H9 (cell line): ENCODE results near the gene ZNF280C. TPM values are rescaled to one million over a fixed set of nuclear protein-coding genes. Genes with fewer than 3 reads are reported as not detected.

ENCODE experiments used
- DNase-seq: peaks from one replicate; pipeline ENCODE4 v3.0.0-alpha.2; 2017
- H2AFZ ChIP-seq: one replicate; pipeline ENCODE4 v1.6.1; 2013; ENCODE audit warnings: mild to moderate bottlenecking, low read length, control low read depth, moderate library complexity
- H2AK5ac ChIP-seq: 2 replicates; pipeline ENCODE4 v1.6.1; 2013; ENCODE audit warnings: low read length, control low read depth, mixed read lengths; ENCODE audit not compliant: insufficient read length
- H2BK120ac ChIP-seq: one replicate; pipeline ENCODE4 v1.6.1; 2013; ENCODE audit warnings: low read depth, mild to moderate bottlenecking, low read length, control low read depth, inconsistent platforms; ENCODE audit not compliant: poor library complexity, severe bottlenecking
- H2BK12ac ChIP-seq: 2 replicates; pipeline ENCODE4 v1.6.1; 2013; ENCODE audit warnings: low read length, control low read depth, mixed read lengths, low read depth; ENCODE audit not compliant: insufficient read length
- H2BK15ac ChIP-seq: 2 replicates; pipeline ENCODE4 v1.6.1; 2013; ENCODE audit warnings: low read depth, low read length, control low read depth
- H2BK20ac ChIP-seq: one replicate; pipeline ENCODE4 v1.6.1; 2013; ENCODE audit warnings: low read depth, mild to moderate bottlenecking, low read length, control low read depth, inconsistent platforms; ENCODE audit not compliant: poor library complexity, severe bottlenecking
- H2BK5ac ChIP-seq: 2 replicates; pipeline ENCODE4 v1.6.1; 2013; ENCODE audit warnings: low read length, control low read depth, mixed read lengths; ENCODE audit not compliant: insufficient read length
- H3K14ac ChIP-seq: 2 replicates; pipeline ENCODE4 v1.6.1; 2013; ENCODE audit warnings: low read length, control low read depth; ENCODE audit not compliant: insufficient read depth
- H3K18ac ChIP-seq: 2 replicates; pipeline ENCODE4 v1.6.1; 2013; ENCODE audit warnings: low read depth, mild to moderate bottlenecking, mixed read lengths, low read length, control low read depth; ENCODE audit not compliant: insufficient read length
- H3K23ac ChIP-seq: 2 replicates; pipeline ENCODE4 v1.6.1; 2013; ENCODE audit warnings: low read length, control low read depth, mixed read lengths, low read depth; ENCODE audit not compliant: insufficient read length
- H3K23me2 ChIP-seq: 2 replicates; pipeline ENCODE4 v1.6.1; 2013; ENCODE audit warnings: low read depth, mild to moderate bottlenecking, mixed read lengths, low read length, control low read depth; ENCODE audit not compliant: insufficient read length, poor library complexity, severe bottlenecking
- H3K27ac ChIP-seq: 2 replicates; pipeline ENCODE4 v1.5.1; 2013; ENCODE audit warnings: low read length, control low read depth, mixed read lengths, low read depth; ENCODE audit not compliant: insufficient read length
- H3K27me3 ChIP-seq: 2 replicates; pipeline ENCODE4 v1.6.1; 2013; ENCODE audit warnings: low read length, control low read depth, inconsistent platforms; ENCODE audit not compliant: insufficient read depth
- H3K4ac ChIP-seq: 2 replicates; pipeline ENCODE4 v1.6.1; 2013; ENCODE audit warnings: low read depth, mild to moderate bottlenecking, control low read depth, inconsistent platforms, low read length, moderate library complexity
- H3K4me1 ChIP-seq: 2 replicates; pipeline ENCODE4 v1.6.1; 2013; ENCODE audit warnings: low read length, control low read depth, inconsistent platforms; ENCODE audit not compliant: insufficient read depth
- H3K4me2 ChIP-seq: 2 replicates; pipeline ENCODE4 v1.6.1; 2013; ENCODE audit warnings: low read length, control low read depth, mixed read lengths; ENCODE audit not compliant: insufficient read length, insufficient read depth
- H3K56ac ChIP-seq: 2 replicates; pipeline ENCODE4 v1.6.1; 2013; ENCODE audit warnings: low read depth, mild to moderate bottlenecking, mixed read lengths, low read length, control low read depth; ENCODE audit not compliant: insufficient read length
- H3K79me1 ChIP-seq: 2 replicates; pipeline ENCODE4 v1.6.1; 2013; ENCODE audit warnings: low read depth, mild to moderate bottlenecking, moderate library complexity, low read length, control low read depth, inconsistent platforms; ENCODE audit not compliant: insufficient read depth, poor library complexity, severe bottlenecking
- H3K79me2 ChIP-seq: 2 replicates; pipeline ENCODE4 v1.6.1; 2013; ENCODE audit warnings: low read length, control low read depth, inconsistent platforms; ENCODE audit not compliant: insufficient read depth
- H3K9ac ChIP-seq: 2 replicates; pipeline ENCODE4 v1.6.1; 2013; ENCODE audit warnings: low read length, control low read depth, mixed read lengths; ENCODE audit not compliant: insufficient read length; ENCODE audit errors: extremely low read depth
- H3K9me3 ChIP-seq: one replicate; pipeline ENCODE4 v1.6.1; 2013; ENCODE audit warnings: low read depth, low read length, inconsistent platforms; ENCODE audit not compliant: control insufficient read depth
- H3T11ph ChIP-seq: one replicate; pipeline ENCODE4 v1.6.1; 2013; ENCODE audit warnings: mild to moderate bottlenecking, low read length, control low read depth, inconsistent platforms
- H4K20me1 ChIP-seq: one replicate; pipeline ENCODE4 v1.6.1; 2013; ENCODE audit not compliant: control insufficient read depth, insufficient read length, insufficient read depth
- H4K5ac ChIP-seq: 2 replicates; pipeline ENCODE4 v1.6.1; 2013; ENCODE audit warnings: low read depth, mild to moderate bottlenecking, mixed read lengths, low read length, control low read depth; ENCODE audit not compliant: insufficient read length
- H4K8ac ChIP-seq: replicated peaks from 2 replicates; pipeline ENCODE4 v1.6.1; 2013; ENCODE audit warnings: low read length, control low read depth, mixed read lengths, low read depth; ENCODE audit not compliant: insufficient read length
- H4K91ac ChIP-seq: 2 replicates; pipeline ENCODE4 v1.6.1; 2013; ENCODE audit warnings: low read depth, mild to moderate bottlenecking, moderate library complexity, mixed read lengths, low read length, control low read depth; ENCODE audit not compliant: insufficient read length
- H3K27ac Mint-ChIP-seq, 3 experiments: 2 replicates in 2 of 3; 3 replicates in 1 of 3; pipeline ENCODE4 v1.8.0; 2020 to 2021; ENCODE audit warnings: mixed read lengths in 3 of 3, mild to moderate bottlenecking in 1 of 3, moderate library complexity in 1 of 3
- H3K27me3 Mint-ChIP-seq: 2 replicates; pipeline ENCODE4 v1.8.0; 2021; ENCODE audit warnings: low read depth, mild to moderate bottlenecking, moderate library complexity, mixed read lengths
- H3K36me3 Mint-ChIP-seq, 3 experiments: 2 replicates in 2 of 3; 3 replicates in 1 of 3; pipeline ENCODE4 v1.8.0; 2020 to 2021; ENCODE audit warnings: low read depth in 3 of 3, mixed read lengths in 3 of 3; ENCODE audit not compliant: insufficient read depth in 1 of 3
- H3K4me1 Mint-ChIP-seq, 2 experiments: 2 replicates each; pipeline ENCODE4 v1.8.0; 2020; ENCODE audit warnings: mixed read lengths in 2 of 2
- H3K4me3 Mint-ChIP-seq, 2 experiments: 2 replicates in 1 of 2; 3 replicates in 1 of 2; pipeline ENCODE4 v1.8.0; 2020 to 2021; ENCODE audit warnings: mild to moderate bottlenecking in 2 of 2, mixed read lengths in 2 of 2, moderate library complexity in 1 of 2
- H3K9me3 Mint-ChIP-seq, 2 experiments: 2 replicates in 1 of 2; 3 replicates in 1 of 2; pipeline ENCODE4 v1.8.0; 2020; ENCODE audit warnings: mild to moderate bottlenecking in 2 of 2, mixed read lengths in 2 of 2, moderate library complexity in 1 of 2
- WGBS: extraction: QIAGEN DNeasy Blood & Tissue Kit; methylation state at CpG from one replicate; pipeline ENCODE4 v1.1.7; 2013; ENCODE audit warnings: missing lambda C conversion rate, low lambda C conversion rate, mixed read lengths; ENCODE audit not compliant: insufficient read length; ENCODE audit errors: extremely low coverage; 5-methylcytosine and 5-hydroxymethylcytosine counted together
- total RNA-seq: library from RNA; stranded (reverse); gene quantifications from 2 replicates; pipeline ENCODE4 v1.2.1, GENCODE V29; 2021
- TF ChIP-seq, protein P1 (sequence below): fragments of 200-600 bp; sonication (generic); conservative IDR thresholded peaks from 3 replicates; pipeline ENCODE4 v1.8.0; 2021; ENCODE audit warnings: antibody characterized with exemption, mild to moderate bottlenecking

The ZNF280C gene
- total RNA-seq, 1 experiment from 2014 or later, result 6.6 TPM

DNA sequence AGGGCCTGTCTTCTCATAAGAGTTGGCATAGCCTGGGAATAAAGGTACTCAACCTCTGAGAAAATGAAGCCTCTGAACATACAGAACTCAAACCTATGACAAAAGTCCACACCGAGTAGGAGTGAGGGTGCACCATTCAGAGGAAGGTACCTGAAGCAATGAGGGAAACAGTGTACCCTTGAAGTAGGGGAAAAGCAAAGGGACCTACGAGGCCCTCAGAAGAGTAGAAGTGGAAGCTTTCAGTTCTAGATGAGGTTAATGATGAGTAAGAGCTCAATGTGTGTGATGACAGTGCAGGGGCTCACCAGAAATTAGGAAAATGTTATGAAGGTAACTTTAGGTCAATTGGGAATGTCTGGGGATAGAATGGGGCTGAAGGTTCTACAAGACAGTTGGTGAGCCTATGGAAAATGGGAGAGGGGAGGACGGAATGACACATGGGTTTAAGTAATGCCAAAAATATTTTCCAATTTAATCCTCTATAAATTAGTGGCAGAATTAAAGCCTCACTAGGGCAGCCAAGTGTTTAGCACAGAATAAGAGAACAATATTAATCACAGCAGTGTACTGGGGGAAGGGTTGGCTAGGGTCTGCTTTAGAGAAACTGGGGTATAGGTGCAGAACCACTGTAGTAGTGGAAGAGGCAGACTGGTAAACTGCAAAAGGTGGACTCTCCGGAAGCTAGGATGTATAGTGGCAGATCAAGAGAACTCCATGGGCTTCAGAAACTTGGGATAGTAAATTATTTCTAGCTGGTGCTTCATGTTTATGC is 57.1 kb downstream of the ZNF280C start:
- H3K9ac ChIP-seq, result no peak overlapping the region
- H2AFZ ChIP-seq, result no peak overlapping the region
- H3K27me3 ChIP-seq, result no peaks in the 10 kb centered on the region
- no peak overlapping the region for H4K8ac ChIP-seq
- H3K9me3 Mint-ChIP-seq, result peaks cover 0 to 44% of the 10 kb centered on the region in 2 experiments; a peak in 2 of 5 replicates
- H2AK5ac ChIP-seq, result no peak overlapping the region
- H3K27ac Mint-ChIP-seq, result no peak overlapping the region; a peak in 1 of 7 replicates
- no peak overlapping the region for H2BK5ac ChIP-seq
- no peak overlapping the region for H3K14ac ChIP-seq
- H4K5ac ChIP-seq, result no peak overlapping the region
- no peak overlapping the region for H2BK15ac ChIP-seq
- no peaks in the 10 kb centered on the region for H3K4me1 ChIP-seq
- H3K4me1 Mint-ChIP-seq, result no peaks in the 10 kb centered on the region
- H3K23ac ChIP-seq, result no peak overlapping the region
- H2BK12ac ChIP-seq, result no peak overlapping the region
- H4K20me1 ChIP-seq, result no peaks in the 10 kb centered on the region
- no peak overlapping the region for H2BK20ac ChIP-seq
- TF ChIP-seq, protein P1, sequence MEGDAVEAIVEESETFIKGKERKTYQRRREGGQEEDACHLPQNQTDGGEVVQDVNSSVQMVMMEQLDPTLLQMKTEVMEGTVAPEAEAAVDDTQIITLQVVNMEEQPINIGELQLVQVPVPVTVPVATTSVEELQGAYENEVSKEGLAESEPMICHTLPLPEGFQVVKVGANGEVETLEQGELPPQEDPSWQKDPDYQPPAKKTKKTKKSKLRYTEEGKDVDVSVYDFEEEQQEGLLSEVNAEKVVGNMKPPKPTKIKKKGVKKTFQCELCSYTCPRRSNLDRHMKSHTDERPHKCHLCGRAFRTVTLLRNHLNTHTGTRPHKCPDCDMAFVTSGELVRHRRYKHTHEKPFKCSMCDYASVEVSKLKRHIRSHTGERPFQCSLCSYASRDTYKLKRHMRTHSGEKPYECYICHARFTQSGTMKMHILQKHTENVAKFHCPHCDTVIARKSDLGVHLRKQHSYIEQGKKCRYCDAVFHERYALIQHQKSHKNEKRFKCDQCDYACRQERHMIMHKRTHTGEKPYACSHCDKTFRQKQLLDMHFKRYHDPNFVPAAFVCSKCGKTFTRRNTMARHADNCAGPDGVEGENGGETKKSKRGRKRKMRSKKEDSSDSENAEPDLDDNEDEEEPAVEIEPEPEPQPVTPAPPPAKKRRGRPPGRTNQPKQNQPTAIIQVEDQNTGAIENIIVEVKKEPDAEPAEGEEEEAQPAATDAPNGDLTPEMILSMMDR, result no peak
- no peak overlapping the region for H2BK120ac ChIP-seq
- no peak overlapping the region for H3K4me2 ChIP-seq
- H3K79me2 ChIP-seq, result no peaks in the 10 kb centered on the region
- H3K27me3 Mint-ChIP-seq, result no peaks in the 10 kb centered on the region
- no peak overlapping the region for H3K4ac ChIP-seq
- WGBS, result no CpG with 5 or more reads among the region's 4 CpGs
- no peak overlapping the region for H3K56ac ChIP-seq
- H3K79me1 ChIP-seq, result no peaks in the 10 kb centered on the region
- H3K27ac ChIP-seq, result no peak overlapping the region
- no peak overlapping the region for H3T11ph ChIP-seq
- H3K36me3 Mint-ChIP-seq, result peaks cover 41 to 67% (median 65%) of the 10 kb centered on the region in 3 experiments; a peak in 6 of 7 replicates
- no peak overlapping the region for H3K4me3 Mint-ChIP-seq
- H3K18ac ChIP-seq, result no peak overlapping the region
- no peaks in the 10 kb centered on the region for H3K23me2 ChIP-seq
- no peak overlapping the region for H4K91ac ChIP-seq
- H3K9me3 ChIP-seq, result peaks cover 16% of the 10 kb centered on the region
- no peak for DNase-seq
